Hypothalamus (tissue), 51 donors: ENCODE data around the gene CCDC92B.
"Not testable (repeated sequence)": the region's sequence is repeated elsewhere in the genome, so short reads cannot be mapped to it uniquely, and the experiment has no call there.

ENCODE experiments used
- DNase-seq, 51 donors: peaks; one replicate each; lab custom pipeline; 2025; lab: John Stamatoyannopoulos, UW

Gene CCDC92B

GRCh38 chr17:2691965-2692780 lies 57.3 kb downstream of the CCDC92B start:
- DNase-seq, result no peak

- DNase-seq, result no peak
These were observed 58.2 kb downstream of the CCDC92B start for GRCh38 chr17:2691069-2691871.

DNA sequence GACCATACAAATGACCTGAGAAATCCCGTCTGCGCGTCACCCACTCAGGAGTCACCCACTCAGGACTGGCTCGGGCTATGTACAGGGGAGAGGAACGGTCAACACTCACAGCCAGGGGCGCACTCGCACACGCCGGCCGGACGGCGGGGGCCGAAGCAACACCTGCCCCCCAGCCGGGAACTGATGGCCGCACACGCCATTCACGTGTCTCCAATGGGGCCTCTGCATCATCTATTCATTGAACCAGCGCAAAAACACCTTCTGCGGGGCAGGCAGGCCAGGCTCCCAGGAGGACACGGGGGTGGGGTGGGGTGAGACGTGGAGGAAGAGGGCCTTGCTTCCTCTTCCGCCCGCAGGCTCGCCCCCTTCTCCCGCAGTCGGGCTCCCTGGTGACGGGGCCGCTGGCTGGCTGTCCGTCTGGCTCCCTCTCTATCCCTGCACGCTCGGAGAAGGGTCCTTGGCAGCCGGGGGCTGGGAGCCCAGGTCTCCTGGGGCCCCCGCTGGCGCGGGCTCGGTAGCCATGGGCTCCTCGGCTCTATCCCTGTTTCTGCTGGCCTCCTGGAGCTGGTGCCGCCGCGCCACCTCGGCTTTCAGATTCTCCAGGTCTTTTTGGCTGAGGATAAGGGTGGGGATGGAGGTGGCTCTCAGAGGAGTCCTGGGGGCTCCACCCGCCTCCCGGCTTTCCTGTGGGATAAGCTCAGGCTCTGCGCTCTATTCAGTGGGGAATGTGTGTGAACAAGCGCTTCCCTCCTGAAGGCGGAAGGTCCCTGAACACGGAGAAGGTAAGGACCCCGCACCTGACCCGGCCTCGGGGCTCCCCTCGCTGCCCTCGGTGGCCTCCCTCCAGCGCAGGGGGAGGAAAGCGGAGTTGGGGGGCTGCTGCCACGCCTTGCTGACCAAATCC lies 59.0 kb downstream of the CCDC92B start:
- no peak for DNase-seq

GRCh38 chr17:2689411-2690164 lies 59.9 kb downstream of the CCDC92B start:
- DNase-seq, result no peak

- DNase-seq, result peak in 1 of 51 donors; percentile 6
These were observed 60.8 kb downstream of the CCDC92B start for GRCh38 chr17:2688351-2689342.

GRCh38 chr17:2687074-2687418 lies 62.4 kb downstream of the CCDC92B start:
- DNase-seq, result no peak

- no peak for DNase-seq
These were observed 63.8 kb downstream of the CCDC92B start for GRCh38 chr17:2685696-2686095.

DNA sequence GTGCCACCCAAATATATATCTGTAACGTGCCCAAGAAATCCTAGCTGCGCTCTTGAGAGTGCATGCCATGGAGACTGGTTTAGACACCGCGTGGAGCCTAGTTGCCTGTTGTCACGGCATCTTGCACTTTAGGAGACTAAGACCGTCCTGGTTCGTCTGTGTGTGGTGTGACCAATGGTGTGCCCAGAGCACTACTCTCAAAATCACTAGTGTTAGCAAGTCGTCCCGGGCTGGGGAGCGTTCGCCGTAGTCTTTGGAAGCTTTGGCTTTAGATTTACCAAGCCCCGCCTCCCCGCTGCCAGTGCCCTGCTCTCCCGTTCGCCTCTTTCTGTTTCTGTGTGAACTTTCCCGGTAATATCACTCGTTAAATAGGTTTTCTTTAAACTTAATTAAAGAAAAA lies 64.9 kb downstream of the CCDC92B start:
- no peak for DNase-seq

DNA sequence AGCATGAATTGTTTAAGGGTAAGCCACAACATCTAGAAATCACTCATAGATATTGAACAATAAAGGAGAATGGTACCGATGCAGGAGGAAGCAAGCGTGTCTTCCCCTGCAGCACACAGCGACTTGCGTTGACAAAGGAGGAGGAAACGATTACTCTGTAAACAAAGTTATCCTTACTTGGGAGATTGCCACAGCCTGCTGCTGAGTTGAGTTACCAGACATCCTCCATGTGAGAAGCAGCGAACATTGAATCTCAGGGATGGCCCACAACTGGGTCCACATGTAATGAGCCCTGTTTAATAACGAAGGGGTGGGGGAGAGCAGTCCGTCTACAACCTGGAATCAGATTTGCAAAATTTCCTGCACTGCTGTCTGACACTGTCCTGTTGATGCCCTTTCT lies 65.5 kb downstream of the CCDC92B start:
- DNase-seq, result no peak

DNA sequence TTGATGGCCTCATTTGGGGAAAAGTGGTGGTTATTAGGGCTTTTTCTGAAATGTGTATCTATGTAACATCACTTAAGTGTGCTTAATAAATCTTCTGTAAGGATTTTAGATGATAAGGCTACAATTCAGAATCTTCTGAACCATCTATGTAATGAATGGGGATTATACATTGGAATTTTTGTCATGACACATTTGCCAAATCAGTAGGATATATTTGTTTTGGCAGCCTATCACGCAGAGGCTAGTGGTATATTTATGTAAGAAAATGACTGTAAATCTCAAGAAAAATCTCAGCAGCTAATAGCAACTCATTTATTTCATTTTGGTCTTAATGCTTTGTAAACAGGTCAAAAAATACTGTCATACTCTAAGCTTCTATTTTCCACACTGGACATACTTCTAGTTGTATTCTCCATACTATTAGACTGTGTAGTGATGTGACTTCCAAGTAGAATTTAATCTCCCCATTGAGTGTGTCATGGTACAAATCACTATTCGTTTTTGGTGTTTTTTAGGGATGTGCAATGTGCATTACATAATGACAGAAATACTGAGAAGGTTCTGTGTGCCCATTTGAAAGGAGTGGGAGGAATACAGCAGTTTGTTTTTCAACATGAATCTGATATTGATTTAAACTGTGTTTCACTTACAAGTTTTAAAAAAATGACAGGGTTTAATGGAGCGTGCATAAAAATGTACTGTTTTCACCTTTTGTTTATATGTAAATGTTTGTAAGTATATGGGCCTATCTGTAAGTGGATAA lies 67.1 kb downstream of the CCDC92B start:
- DNase-seq, result no peak

- no peak for DNase-seq
These were observed 67.8 kb downstream of the CCDC92B start for GRCh38 chr17:2681650-2682049.

GRCh38 chr17:2680961-2681360 lies 68.5 kb downstream of the CCDC92B start:
- no peak for DNase-seq

- not testable (repeated sequence) for DNase-seq
These were observed 70.2 kb downstream of the CCDC92B start for GRCh38 chr17:2679247-2679646.
